ENCODE data around the gene CEMIP.

The CEMIP gene

GRCh38 chr15:80931721-80932512 lies 152.7 kb downstream of the CEMIP start:
- no peak for TF ChIP-seq CTCF (IDR thresholded peaks at IDR 0.05; ENCODE audit: control insufficient read depth, extremely low read depth, insufficient read depth)
- no peak overlapping the region for H3K4me3 ChIP-seq (ENCODE audit: low read depth, low read length)
- DNase-seq (ENCODE audit: low read depth) = no peak

- TF ChIP-seq CTCF (IDR thresholded peaks at IDR 0.05; ENCODE audit: control insufficient read depth, extremely low read depth, insufficient read depth) = no peak
- no peak overlapping the region for H3K4me3 ChIP-seq (ENCODE audit: low read depth, low read length)
- DNase-seq (ENCODE audit: low read depth) = no peak
Measured at GRCh38 chr15:80932513-80932815, 153.3 kb downstream of the CEMIP start.

- no peak for DNase-seq (ENCODE audit: low read depth)
- no peak for TF ChIP-seq CTCF (IDR thresholded peaks at IDR 0.05; ENCODE audit: control insufficient read depth, extremely low read depth, insufficient read depth)
- no peak overlapping the region for H3K4me3 ChIP-seq (ENCODE audit: low read depth, low read length)
Measured at GRCh38 chr15:80932989-80933388, 153.8 kb downstream of the CEMIP start.

GRCh38 chr15:80934761-80935221 lies 155.6 kb downstream of the CEMIP start:
- H3K4me3 ChIP-seq (ENCODE audit: low read depth, low read length) = no peak overlapping the region
- no peak for DNase-seq (ENCODE audit: low read depth)
- no peak for TF ChIP-seq CTCF (IDR thresholded peaks at IDR 0.05; ENCODE audit: control insufficient read depth, extremely low read depth, insufficient read depth)

- TF ChIP-seq CTCF (IDR thresholded peaks at IDR 0.05; ENCODE audit: control insufficient read depth, extremely low read depth, insufficient read depth) = no peak
- no peak for DNase-seq (ENCODE audit: low read depth)
- no peak overlapping the region for H3K4me3 ChIP-seq (ENCODE audit: low read depth, low read length)
Measured at GRCh38 chr15:80936288-80937078, 157.3 kb downstream of the CEMIP start.

GRCh38 chr15:80937718-80938117 lies 158.5 kb downstream of the CEMIP start:
- DNase-seq (ENCODE audit: low read depth) = no peak
- H3K4me3 ChIP-seq (ENCODE audit: low read depth, low read length) = no peak overlapping the region
- no peak for TF ChIP-seq CTCF (IDR thresholded peaks at IDR 0.05; ENCODE audit: control insufficient read depth, extremely low read depth, insufficient read depth)

Data from LNCaP clone FGC (cell line).